Amniotic epithelial cell (primary cell): ENCODE data around the gene PFKFB3.
"Not testable (repeated sequence)": the region's sequence is repeated elsewhere in the genome, so short reads cannot be mapped to it uniquely, and the experiment has no call there.

ENCODE experiments used
- DNase-seq: peaks from one replicate; pipeline ENCODE4 v3.0.0-alpha.2; 2010; ENCODE audit warnings: low read depth

PFKFB3 gene

DNA sequence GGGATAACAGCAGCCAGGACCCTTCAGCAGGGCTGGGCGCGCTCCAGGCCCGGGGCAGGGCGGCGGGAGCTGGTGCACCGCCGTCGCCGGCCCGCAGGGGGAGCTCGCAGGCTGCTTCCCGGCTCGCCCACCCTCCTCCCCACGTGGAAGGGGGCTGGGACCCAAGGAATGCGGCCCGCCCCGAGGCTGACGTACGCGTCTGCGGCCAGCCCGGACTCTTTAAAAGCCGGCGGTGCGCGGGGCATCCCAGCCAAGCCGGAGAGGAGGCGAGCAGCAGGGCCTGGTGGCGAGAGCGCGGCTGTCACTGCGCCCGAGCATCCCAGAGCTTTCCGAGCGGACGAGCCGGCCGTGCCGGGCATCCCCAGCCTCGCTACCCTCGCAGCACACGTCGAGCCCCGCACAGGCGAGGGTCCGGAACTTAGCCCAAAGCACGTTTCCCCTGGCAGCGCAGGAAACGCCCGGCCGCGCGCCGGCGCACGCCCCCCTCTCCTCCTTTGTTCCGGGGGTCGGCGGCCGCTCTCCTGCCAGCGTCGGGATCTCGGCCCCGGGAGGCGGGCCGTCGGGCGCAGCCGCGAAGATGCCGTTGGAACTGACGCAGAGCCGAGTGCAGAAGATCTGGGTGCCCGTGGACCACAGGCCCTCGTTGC lies at the start of gene PFKFB3:
Gene PFKFB3 (plus strand): TSS at position 249 of the 647 bp plus-strand sequence. CDS start 329 bp downstream, at position 578.
- peak; percentile 85 for DNase-seq

DNA sequence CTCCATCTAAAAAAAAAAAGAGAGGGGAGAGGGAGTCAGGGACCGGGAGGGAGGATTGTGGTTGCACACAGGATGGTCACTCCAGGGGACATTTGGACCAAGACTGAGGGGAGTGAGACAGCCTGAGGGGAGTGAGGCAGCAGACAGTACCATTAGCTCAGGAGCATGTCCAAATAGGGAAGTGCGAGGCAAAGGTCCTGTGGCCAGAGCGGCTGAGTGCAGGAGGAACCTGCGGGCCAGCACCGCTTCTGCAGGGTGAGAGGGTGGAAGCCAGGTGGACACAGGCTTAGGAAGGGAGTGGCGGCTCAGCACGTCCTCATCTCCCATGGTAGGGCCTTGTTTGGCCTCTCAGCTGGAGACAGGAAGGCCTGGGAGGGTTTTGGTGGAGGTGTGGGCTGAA lies 48.9 kb upstream of the PFKFB3 start:
- DNase-seq = no peak

DNA sequence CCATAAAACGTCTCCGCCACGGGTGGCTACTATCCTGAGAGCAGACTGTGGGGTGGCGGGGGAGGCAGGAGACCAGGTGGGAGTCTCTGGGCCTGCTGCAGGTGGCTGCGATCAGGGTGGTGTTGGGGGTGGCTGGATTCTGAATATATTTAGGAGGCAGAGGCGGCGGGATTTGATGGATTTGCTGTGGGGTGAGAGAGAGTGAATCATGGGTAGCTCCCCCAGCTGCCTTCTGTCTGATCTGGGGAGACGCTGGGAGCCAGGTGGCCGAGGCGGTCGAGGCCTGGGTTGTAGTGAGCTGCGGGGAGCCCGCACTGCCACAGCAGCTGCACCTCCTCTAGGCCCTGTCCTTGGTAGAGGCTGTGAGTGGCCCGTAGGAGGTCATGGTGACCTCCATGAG lies 48.2 kb upstream of the PFKFB3 start:
- DNase-seq = no peak

GRCh38 chr10:6158276-6158675 lies 44.5 kb upstream of the PFKFB3 start:
- no peak for DNase-seq

DNA sequence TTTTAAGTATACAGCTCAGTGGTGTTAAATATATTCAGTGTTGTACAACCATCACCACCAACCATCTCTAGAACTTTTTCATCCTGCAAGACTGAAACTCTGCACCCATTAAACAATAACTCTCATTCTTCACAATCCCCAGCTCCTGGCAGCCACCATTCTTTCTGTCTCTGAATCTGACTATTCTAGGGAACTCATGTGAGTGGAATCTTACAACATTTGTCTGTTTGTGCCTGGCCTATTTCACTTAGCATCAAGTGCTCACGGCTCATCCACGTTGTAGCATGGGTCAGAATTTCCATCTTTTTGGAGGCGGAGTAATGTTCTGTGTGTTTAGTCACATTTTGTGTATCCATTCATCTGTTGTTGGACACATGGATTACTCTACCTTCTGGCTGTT lies 40.8 kb upstream of the PFKFB3 start:
- peak; percentile 58 for DNase-seq

DNA sequence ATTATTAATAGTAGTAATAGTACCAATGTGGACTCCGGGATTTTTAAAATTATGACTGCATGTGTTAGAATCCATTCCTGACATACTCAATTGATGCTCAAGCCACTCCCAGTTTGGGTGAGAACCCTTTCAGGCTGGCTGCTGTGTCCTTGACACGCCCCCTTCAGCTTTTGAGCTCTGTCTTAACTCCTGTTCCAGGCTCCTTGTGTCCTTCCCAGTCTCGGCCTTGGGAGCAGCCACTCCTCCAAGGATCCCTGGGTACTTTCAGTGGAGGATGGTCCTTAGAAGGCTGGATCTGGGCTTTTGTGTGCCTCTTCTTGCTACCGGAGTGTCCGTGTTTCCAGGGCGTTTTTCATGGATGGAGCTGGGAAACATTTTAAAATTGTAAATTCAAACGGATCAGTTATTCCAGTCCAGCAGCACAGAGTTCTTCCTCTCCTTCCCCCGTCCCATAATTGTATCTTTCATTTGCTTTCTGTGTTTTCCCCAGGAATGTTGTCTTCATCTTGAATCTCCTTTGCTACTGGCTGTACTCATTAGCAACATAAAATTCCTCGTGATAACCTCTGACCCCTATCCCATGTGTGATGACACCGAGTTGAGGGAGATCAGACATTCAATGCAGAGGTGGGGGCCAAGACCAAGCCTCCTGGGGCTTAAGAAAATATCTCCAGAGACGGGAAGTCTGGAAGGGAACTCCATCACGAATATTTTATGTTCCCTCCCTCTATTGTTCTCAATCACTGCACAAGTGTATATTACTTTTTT lies 40.0 kb upstream of the PFKFB3 start:
- peak; percentile 71 for DNase-seq

DNA sequence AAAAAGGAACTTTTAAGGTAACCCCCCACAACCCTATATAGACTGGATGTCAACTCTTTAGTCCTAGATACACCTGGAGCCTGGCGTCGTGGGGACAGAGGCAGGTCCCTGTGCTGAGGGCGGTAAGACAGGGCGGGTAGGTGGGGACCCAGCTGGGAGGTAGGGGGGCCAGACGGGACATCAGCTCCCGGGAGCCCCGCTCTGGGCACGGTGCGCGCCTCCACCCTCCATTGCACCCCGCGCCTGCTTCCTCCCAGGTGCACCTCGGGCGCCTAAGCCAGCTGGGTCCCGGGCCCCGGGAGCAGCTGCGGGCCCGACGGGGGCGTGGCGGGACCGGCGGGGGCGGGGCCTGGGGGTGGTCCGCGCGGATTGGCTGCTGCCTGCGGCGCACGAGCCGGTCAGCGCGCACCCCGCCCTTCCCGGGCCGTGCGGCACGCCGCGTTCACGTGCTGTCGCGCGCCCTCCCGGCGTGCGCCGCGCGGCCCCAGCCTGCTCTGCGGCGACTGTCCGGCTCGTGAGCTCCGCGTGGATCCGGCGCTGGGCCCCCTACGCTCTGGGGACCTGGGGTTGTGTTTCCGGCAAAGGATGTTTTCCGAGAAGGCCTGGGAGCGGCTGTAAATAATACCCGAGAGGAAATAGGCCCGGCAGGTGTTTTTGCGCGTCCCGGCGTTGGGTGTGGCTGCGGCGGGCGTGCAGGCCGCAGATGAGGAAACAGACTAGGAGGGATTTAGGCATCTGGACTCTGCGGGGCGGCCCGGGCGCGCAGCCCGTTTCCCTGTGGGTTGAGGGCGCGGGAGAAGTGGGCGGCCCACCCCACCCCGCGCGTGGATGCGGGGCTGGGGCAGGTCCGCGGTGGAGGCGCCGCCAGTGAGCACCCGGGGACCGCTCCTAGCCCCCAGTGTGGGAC lies 39.1 kb upstream of the PFKFB3 start:
- DNase-seq = peak; percentile 82

GRCh38 chr10:6164271-6165095 lies 38.2 kb upstream of the PFKFB3 start:
- DNase-seq = peak; percentile 83

DNA sequence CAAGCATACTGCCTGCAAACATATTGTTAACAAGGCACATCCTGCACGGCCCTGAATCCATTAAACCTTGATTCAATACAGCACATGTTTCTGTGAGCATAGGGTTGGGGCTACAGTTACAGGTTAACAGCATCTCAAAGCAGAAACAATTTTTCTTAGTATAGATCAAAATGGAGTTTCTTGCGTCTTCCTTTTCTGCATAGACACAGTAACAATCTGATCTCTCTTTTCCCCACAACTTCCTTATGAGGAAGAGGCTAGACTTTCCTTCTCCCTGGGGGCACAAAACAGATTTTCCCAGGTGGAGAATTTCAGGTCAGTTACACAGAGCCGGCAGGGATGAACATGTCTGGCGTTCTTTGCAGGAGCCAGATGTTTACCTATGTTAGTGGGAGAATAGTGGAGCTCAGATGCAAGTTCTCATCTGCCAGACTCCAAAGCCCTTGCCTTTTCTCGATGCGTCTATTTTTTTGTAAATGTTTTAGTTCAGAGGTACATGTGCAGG lies 37.5 kb upstream of the PFKFB3 start:
- DNase-seq = no peak

DNA sequence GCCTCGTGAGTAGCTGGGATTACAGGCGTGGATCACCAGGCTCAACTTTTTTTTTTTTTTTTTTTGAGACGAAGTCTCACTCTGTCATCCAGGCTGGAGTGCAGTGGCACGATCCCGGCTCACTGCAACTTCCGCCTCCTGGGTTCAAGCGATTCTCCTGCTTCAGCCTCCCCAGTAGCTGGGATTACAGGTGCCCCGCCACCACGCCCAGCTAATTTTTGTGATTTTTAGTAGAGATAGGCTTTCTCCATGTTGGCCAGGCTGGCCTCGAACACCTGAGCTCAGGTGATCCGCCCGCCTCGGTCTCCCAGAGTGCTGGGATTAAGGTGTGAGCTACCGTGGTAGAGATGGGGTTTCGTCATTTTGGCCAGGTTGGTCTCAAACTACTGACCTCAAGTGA lies 36.8 kb upstream of the PFKFB3 start:
- DNase-seq = not testable (repeated sequence)

GRCh38 chr10:6167456-6167855 lies 35.3 kb upstream of the PFKFB3 start:
- no peak for DNase-seq

GRCh38 chr10:6168084-6168483 lies 34.6 kb upstream of the PFKFB3 start:
- no peak for DNase-seq

DNA sequence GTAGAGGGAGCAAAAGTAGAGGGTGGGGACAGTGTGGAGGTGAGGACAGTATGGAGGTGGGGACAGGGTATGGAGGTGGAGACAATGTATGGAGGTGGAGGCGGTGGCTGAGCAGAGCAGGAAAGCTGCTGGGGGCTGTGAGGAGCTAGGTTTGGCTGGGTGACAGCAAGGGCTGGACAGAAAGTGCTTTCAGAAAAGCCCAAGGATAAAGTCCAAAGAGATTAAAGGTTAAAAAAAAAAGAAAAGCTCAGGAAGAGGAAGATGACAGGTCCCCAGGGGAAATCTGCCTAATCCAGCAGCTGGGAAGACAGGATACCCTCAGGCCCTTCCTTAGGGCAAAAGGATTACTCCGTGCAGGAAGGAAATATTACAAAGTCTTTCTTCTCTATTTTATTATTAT lies 32.1 kb upstream of the PFKFB3 start:
- DNase-seq = no peak

- peak; percentile 28 for DNase-seq
These were observed 30.6 kb upstream of the PFKFB3 start for GRCh38 chr10:6171881-6172695.

DNA sequence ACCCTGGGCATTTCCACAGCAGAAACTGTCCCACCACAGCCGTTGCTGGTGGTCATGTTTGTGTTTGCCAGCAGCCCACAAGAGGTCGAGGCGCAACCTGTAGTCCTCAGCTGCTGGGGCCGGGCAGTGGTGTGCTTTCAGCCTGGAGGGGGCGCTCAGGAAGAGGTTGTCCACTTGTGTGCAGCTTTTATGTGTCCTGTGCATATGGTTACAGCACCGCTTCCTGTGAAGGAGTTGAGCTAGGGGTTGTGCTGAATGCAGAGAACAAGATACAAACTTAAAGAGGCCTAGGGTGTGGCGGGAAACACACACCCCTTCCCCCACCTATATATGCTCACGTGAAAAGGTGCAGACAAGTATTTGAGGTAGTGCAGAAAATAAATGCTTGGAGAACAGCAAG lies 29.5 kb upstream of the PFKFB3 start:
- DNase-seq = no peak

DNA sequence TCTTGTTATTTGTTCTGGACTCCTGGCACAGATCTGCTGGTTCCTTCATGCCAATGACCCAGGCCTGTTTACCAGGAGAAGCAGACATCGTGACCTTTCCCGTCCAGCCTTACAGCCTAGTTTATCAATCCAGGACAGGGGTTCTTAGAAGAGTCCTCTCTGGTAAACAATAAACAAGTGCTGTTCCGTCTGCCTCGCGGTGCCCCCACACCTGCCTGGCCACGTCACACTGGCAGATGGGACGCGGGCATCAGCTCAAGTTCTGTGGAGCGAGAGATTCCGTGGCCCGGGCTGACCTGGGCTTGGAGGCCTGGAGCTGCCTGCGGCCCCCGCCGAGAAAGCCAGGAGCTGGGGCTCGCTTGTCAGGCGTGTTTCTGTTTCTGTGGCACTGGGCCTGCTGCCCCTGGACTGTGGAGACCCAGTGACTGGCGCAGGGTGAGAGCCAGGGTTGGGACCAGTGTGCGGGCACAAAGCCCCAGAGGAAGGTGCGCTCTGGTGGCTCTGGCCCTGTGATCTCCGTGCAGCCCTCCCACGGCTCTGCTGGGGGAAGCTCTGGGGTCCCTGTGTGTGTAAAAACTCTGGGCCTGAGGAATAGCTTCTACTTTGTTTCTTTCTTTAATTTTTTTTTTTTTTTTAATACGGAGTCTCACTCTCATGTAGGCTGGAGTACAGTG lies 28.4 kb upstream of the PFKFB3 start:
- no peak for DNase-seq

GRCh38 chr10:6175329-6176055 lies 27.2 kb upstream of the PFKFB3 start:
- DNase-seq = no peak

GRCh38 chr10:6176691-6177231 lies 26.0 kb upstream of the PFKFB3 start:
- DNase-seq = no peak

DNA sequence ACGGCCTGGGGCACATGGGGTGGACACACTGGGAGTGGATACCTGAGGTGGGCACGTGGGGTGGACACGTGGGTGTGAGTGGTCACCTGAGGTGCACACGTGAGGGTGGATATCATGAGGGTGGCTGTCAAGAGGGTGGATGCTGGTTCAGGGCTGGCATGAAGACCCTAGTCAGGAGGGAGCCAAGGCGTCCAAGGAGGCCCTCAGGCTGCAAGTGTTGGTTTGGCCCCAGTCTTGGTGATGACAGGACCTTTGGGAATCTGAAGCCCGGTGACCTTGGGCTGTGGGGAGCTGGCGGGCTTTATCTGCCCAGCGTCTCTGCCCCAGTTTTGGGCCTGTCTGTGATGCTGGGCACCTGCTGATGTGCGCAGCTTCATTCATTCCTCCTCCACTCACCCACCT lies 24.9 kb upstream of the PFKFB3 start:
- DNase-seq = no peak
